HG02763 (cell line): ENCODE data around the gene ZNF816.
"Not testable (repeated sequence)": the region's sequence is repeated elsewhere in the genome, so short reads cannot be mapped to it uniquely, and the experiment has no call there.

ENCODE experiments used
- ATAC-seq: cut with Tn5 transposase; IDR thresholded peaks from one replicate; pipeline ENCODE4 v1.9.1; 2021; ENCODE audit warnings: mild to moderate bottlenecking, moderate library complexity; ENCODE audit not compliant: unreplicated experiment

Gene ZNF816

GRCh38 chr19:52961981-52962380 lies 700 bp downstream of the ZNF816 start:
- no peak for ATAC-seq

GRCh38 chr19:52959613-52960295 lies 2.9 kb downstream of the ZNF816 start:
- no peak for ATAC-seq

- ATAC-seq, result no peak
These were observed 5.1 kb downstream of the ZNF816 start for GRCh38 chr19:52957591-52957990.

- no peak for ATAC-seq
These were observed 5.8 kb downstream of the ZNF816 start for GRCh38 chr19:52956917-52957316.

- no peak for ATAC-seq
These were observed 13.3 kb downstream of the ZNF816 start for GRCh38 chr19:52949422-52949821.

- ATAC-seq, result no peak
These were observed 14.5 kb downstream of the ZNF816 start for GRCh38 chr19:52948025-52948770.

GRCh38 chr19:52946322-52947310 lies 16.1 kb downstream of the ZNF816 start:
- no peak for ATAC-seq

GRCh38 chr19:52945652-52946321 lies 16.9 kb downstream of the ZNF816 start:
- ATAC-seq, result no peak

- ATAC-seq, result not testable (repeated sequence)
These were observed 17.8 kb downstream of the ZNF816 start for GRCh38 chr19:52944703-52945493.

GRCh38 chr19:52943884-52944643 lies 18.6 kb downstream of the ZNF816 start:
- ATAC-seq, result no peak

- no peak for ATAC-seq
These were observed 19.4 kb downstream of the ZNF816 start for GRCh38 chr19:52943134-52943883.

GRCh38 chr19:52942386-52943133 lies 20.1 kb downstream of the ZNF816 start:
- ATAC-seq, result peak; percentile 96

- peak; percentile 22 for ATAC-seq
These were observed 20.7 kb downstream of the ZNF816 start for GRCh38 chr19:52941941-52942385.

GRCh38 chr19:52941523-52941922 lies 21.2 kb downstream of the ZNF816 start:
- not testable (repeated sequence) for ATAC-seq

- ATAC-seq, result not testable (repeated sequence)
These were observed 21.8 kb downstream of the ZNF816 start for GRCh38 chr19:52940905-52941304.

GRCh38 chr19:52938761-52939160 lies 23.9 kb downstream of the ZNF816 start:
- ATAC-seq, result no peak

GRCh38 chr19:52936954-52937325 lies 25.7 kb downstream of the ZNF816 start:
- no peak for ATAC-seq
